K562 treated with DMSO at 1 percent for 24 hours (cell line): ENCODE data around the gene TRIM69. TPM values are rescaled to one million over a fixed set of nuclear protein-coding genes. Genes with fewer than 3 reads are reported as not detected.

Experiments used
- total RNA-seq: library from RNA; unstranded; fragments of 300-600 nt; gene quantifications from 2 replicates; pipeline ENCODE4 v1.2.3, GENCODE V29; 2022; ENCODE audit warnings: low read depth; ENCODE audit not compliant: insufficient read depth

TRIM69 gene
- total RNA-seq, result 8.8 and 10.3 TPM in 2 replicates

GRCh38 chr15:44736181-44736765, at the start of gene TRIM69:
Gene TRIM69, plus strand, starts transcription at chr15:44736528. Its CDS starts 177 bp downstream, at chr15:44736705.

GRCh38 chr15:44711096-44711742, 25.1 kb upstream of the TRIM69 start, which contains the start of the genes B2M and PATL2:
Gene B2M, plus strand, starts transcription at chr15:44711517. Its CDS starts 30 bp downstream, at chr15:44711547.
Gene PATL2, minus strand, starts transcription at chr15:44711323. Its CDS starts 34,833 bp downstream, at chr15:44676490.

Other genes starting within 250 kb of the TRIM69 start
- 45.6 and 56.2 TPM in 2 replicates for gene EIF3J, start 199.4 kb upstream of the TRIM69 start, total RNA-seq
- 34.8 and 42.9 TPM in 2 replicates for gene SPG11, start 72.9 kb upstream of the TRIM69 start, total RNA-seq
- gene PATL2, start 25.2 kb upstream of the TRIM69 start, total RNA-seq, result 2.1 and 2.8 TPM in 2 replicates
- gene B2M, start 25.0 kb upstream of the TRIM69 start, total RNA-seq, result 1,112 and 1,265 TPM in 2 replicates
- not detected in 2 replicates for gene TERB2, start 220.2 kb downstream of the TRIM69 start, total RNA-seq